SW 1271 (cell line): ENCODE measurements around the gene TMEM187.
A peak's percentile ranks its signal among the peaks of the same experiment; 100 is the strongest.
"Not testable (repeated sequence)": the region's sequence is repeated elsewhere in the genome, so short reads cannot be mapped to it uniquely, and the experiment has no call there.

Experiments used
- DNase-seq, 2 experiments: peaks; one replicate each; lab custom pipeline; 2025; lab: John Stamatoyannopoulos, UW

The TMEM187 gene

GRCh38 chrX:153971450-153972367 lies 845 bp upstream of the TMEM187 start, which contains the start of gene HCFC1:
HCFC1 (minus strand) TSS chrX:153971818; CDS start chrX:153970840, 978 bp downstream.
- peak; percentile 76 to 89 for DNase-seq

- peak in 1 of 2 experiments; percentile 48 for DNase-seq
These were observed 811 bp downstream of the TMEM187 start for GRCh38 chrX:153973127-153974002.

GRCh38 chrX:153974003-153974725 lies 1.6 kb downstream of the TMEM187 start:
- no peak for DNase-seq

- no peak for DNase-seq
These were observed 2.3 kb downstream of the TMEM187 start for GRCh38 chrX:153974726-153975286.

GRCh38 chrX:153980394-153980793 lies 7.8 kb downstream of the TMEM187 start:
- not testable (repeated sequence) for DNase-seq

GRCh38 chrX:153981231-153981630 lies 8.7 kb downstream of the TMEM187 start:
- no peak for DNase-seq

GRCh38 chrX:153981771-153982533 lies 9.4 kb downstream of the TMEM187 start:
- DNase-seq = no peak

- DNase-seq = no peak
These were observed 10.8 kb downstream of the TMEM187 start for GRCh38 chrX:153983321-153983801.

- DNase-seq = no peak
These were observed 12.0 kb downstream of the TMEM187 start for GRCh38 chrX:153984351-153985178.

GRCh38 chrX:153988493-153988892 lies 15.9 kb downstream of the TMEM187 start:
- no peak for DNase-seq

- DNase-seq = no peak
These were observed 17.6 kb downstream of the TMEM187 start for GRCh38 chrX:153989973-153990655.

- no peak for DNase-seq
These were observed 18.5 kb downstream of the TMEM187 start for GRCh38 chrX:153991013-153991580.

- DNase-seq = no peak
These were observed 19.6 kb downstream of the TMEM187 start for GRCh38 chrX:153992180-153992579.

GRCh38 chrX:153993079-153993478 lies 20.5 kb downstream of the TMEM187 start:
- DNase-seq = no peak

GRCh38 chrX:153993978-153994377 lies 21.4 kb downstream of the TMEM187 start:
- DNase-seq = no peak

- DNase-seq = not testable (repeated sequence)
These were observed 21.8 kb downstream of the TMEM187 start for GRCh38 chrX:153994398-153994797.

- DNase-seq = no peak
These were observed 22.9 kb downstream of the TMEM187 start for GRCh38 chrX:153995504-153995903.

- no peak for DNase-seq
These were observed 26.9 kb downstream of the TMEM187 start for GRCh38 chrX:153999359-154000037.
